SIG-M5 treated with dmso at 0.1 percent for 504 hours (cell line): Measurements from ENCODE around the gene ROBO1.
"Not testable (repeated sequence)": the region's sequence is repeated elsewhere in the genome, so short reads cannot be mapped to it uniquely, and the experiment has no call there.

Experiments
- DNase-seq: peaks from one replicate; lab custom pipeline; 2025; ENCODE audit not compliant: unreplicated experiment; lab: John Stamatoyannopoulos, UW

Gene ROBO1

DNA sequence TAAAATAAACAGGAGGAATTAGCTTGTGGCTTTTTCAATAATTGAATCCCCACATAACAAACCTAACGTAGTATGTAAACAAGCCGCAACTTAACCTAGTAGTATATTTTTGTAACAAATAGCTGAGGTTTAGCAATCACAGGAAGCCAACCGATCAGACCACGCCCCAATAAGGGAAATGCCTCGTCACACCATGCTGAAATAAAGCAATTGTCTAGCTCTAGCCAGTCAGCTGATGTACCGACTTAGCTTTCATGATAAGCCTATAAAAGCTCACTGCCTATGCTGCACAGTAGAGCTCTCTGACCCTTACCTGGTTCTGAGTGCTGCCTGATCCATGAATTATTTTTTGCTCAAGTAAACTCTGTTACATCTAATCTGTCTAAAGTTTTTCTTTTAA is 208.9 kb downstream of the ROBO1 start:
- DNase-seq, result no peak

DNA sequence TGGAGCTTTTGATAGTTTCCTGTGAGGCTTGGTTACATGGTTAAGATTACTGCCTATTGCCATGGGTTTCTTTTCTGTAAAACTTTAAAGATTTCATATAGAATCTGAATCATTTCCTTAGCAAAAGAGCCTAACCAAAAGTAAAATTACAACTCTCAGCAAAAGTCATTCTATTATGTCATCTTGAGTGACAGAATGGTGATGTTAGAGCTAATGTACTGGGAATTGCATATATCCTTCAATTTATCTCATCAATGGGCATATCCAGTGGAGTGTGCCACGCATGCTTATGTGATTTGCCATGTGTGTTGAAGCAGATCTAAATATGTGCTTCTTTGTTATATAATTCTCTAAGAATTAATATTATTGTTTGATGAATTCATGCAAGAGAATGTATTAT is 212.1 kb downstream of the ROBO1 start:
- DNase-seq, result no peak

DNA sequence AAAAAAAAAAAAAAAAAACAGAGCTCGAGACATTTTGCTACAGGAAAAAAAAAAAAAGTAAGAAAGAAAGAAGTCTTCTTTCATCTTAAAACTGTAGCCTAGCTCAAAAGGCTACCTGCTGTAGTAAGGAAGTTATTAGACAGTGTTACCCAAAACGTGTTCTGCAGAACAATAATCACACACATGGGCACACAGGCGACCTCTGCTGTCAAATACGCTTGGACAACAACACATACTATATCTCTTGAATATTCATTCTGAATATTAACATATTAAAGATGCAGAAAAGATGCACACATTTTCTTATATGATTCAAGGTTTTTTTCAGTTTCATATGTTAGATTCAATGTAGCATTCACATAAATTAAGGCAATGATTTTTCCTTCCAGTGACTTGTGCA is 215.8 kb downstream of the ROBO1 start:
- DNase-seq, result no peak

DNA sequence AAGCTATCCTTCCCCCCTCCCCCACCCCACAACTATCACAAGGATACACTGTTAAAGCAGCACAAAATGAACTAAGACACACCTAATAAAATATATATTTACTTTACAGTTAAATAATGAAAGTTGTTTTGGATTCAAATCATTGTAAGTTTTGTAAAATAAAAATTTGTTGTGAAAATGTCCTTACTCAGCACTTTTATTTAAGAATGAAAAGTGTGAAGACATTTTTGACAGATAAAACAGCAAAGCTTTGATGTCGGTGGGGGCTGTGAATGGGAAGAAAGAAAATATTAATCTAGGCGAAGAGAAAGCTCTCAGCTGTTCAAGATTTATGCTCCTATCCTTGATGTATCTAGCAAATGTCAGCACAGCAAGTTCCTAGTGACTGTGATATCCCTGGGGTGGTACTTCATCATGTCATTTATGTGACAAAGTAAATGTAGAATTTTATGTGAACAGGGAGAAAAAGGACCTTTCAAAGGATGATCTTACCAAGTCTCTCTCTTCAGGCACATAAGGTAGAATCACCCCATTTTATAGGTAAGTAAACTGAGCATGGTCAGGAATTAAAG is 216.4 kb downstream of the ROBO1 start:
- DNase-seq, result no peak

DNA sequence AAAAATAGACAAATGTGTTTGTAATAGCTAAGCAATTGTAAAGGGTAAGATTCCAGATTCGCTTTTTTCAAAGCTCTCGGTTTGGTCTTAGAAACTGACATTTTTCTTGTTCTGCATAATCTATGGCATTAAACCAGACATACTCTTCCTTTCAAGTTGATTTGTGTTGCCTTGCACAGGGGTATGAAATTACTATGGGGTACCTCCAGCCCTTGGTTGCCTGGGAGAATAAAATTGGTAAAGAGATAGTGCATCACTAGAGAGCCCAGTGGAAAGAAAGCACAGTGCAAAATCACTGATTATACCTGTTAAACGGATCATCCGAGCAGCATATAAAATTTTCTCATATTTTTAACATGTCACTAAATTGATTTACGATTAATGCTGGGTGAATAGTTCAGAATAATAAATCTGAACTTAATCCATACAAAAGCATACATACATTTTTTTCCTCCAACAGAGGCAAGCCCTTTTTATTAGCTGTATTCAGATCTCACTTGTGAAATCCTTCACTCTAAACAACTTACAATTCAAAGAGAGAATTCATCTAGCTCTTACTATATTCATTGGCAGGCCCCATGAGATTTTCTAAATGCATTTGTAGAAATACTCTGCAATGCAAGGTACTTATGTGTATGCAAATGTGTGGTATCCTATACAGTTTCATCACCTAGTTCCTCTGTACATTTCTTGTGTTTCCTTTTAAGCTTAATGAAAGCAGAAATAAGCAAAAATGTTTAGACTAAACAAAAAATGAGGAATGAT is 224.4 kb downstream of the ROBO1 start:
- no peak for DNase-seq

DNA sequence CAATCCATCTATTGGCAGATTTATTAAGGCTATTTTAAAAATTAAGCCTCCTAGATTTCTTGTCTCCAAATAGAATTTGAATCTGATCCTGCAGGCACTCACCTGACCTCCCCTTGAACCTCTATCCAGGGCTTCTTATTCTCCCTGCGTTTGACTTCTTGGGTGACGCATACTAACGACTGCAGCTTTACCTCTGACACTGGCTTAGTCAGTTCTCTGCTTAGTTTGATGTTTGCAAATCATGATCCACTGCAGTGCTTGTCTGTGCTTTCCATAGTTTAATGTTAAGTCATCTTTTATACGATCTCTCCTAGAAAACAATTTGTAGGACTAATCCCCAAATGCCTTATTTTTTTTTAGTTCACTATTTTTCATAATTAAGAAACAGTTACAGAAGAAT is 233.1 kb downstream of the ROBO1 start:
- no peak for DNase-seq

DNA sequence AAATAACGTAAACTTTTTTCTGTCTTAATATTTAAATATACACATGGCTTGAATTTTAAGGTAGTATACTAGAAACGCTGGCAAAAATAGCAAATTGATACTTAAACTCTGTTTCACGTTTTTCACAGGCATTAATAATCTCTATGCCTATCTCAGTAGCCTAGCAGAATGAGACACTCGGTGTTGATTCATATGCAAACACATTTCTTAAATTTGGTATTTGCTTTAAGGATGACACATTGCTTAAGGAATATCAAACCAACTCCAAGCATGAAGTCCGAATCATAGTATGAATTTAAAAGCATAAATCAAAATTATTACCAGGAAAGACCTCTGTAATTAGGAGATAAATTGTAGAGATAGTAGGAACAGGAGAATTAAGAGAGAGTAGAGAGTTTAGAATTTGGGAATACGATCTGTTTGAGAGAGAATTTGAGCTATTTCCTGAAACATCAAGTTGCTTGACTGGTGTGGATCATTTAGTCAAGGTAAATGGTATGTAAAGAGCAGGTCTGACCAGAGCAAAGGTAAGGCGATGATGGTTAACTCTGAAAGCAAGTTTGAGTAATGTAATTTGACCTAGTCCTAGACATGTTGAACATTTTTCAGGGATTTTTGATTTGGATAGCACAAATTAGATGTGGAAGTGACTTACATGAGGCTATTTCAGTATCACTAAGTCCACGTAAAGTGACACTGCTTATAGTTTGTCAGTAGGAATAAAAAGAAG is 236.1 kb downstream of the ROBO1 start:
- no peak for DNase-seq

DNA sequence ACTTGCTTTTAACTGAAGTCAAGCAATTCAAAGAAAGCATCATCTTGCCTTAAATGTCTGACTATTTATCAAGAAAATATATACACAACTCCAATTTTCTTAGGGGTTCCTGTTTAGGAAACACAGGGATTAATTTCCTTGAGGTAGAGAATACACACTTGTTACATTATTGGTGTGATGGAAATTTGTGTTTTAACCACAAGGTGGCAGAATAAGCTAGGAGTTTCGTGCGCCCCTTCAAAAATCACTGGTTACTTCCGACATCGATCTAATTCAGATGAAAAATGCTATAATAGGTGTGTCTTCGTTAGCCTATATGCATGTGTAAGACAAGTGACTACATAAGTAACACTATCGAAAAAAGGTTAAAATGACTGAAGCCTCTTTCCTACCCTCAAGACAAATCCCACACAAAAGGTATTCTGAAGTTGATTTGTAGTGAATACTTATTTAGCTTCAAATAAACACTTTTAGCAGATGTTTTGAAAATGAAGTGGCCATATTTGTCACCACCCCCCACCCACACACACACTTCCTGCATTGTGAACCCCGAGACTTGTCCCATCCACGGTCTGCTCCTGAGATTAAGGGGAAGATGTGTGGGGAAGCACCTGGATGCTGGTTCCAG is 246.5 kb downstream of the ROBO1 start:
- DNase-seq, result peak; percentile 60

DNA sequence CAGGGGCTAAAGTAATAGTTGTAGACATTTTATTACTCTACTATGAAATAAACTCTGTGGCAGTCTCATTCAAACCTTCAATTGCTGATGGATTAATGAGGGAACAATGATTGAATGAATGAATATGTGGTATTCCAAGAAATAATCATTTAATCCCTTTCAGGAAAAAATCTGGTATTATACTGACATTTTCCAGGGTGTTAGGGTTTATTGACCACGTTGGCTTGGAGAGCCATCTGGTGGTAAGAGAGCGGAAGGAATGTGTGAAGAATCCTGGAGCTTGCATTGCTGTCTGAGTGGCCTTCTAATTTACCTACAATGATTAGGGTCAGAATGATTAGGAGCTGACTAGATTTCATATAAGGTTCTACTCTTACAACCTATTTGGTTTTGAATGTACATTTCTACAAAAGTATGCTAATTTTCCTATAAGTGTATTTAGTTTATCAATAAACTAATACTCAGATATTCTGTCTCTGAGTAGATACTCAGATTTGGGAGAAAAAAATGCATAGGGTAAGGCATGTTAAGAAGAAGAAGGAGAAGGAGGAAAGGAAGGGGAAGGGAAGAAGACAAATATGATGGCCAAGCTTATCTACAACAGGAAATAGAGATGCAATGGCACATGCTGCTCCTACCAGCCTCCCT is 249.9 kb downstream of the ROBO1 start:
- peak; percentile 52 for DNase-seq

DNA sequence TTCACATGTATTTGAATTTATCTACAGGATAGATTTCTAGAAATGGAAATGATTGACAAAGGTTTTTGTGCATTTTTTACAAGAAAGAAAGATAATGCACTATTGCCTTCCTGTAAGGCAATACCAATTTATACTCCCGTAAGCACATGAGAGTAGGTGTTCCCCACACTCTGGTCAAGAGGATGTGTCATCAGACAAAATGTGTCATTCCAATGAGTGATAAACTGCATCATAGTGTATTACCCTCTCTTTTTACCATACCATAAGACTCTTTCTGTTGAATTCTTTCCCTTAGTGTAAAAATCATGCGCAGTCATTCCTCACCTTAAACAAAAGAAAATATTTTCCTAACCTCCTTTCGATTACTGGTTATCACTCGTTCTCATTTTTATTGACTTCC is 251.0 kb downstream of the ROBO1 start:
- DNase-seq, result no peak

DNA sequence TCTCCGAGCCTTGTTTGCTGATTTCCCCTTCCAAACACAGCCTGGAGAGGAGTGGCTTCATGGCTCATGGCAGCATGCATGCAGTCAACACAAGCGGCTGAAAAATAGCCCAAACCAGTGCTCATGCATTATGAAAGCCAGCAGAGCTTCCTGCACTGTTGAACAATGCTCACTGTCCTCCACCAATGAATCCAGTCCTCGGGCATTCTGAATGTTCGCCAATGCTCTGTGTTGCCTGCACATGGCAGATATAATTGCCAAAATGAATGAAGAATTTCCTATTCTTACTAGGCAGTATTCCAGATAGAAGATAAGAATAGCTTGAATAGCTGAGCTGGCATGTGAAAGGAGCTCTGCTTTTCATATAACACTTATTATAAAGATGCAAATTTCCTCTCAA is 252.7 kb downstream of the ROBO1 start:
- no peak for DNase-seq

DNA sequence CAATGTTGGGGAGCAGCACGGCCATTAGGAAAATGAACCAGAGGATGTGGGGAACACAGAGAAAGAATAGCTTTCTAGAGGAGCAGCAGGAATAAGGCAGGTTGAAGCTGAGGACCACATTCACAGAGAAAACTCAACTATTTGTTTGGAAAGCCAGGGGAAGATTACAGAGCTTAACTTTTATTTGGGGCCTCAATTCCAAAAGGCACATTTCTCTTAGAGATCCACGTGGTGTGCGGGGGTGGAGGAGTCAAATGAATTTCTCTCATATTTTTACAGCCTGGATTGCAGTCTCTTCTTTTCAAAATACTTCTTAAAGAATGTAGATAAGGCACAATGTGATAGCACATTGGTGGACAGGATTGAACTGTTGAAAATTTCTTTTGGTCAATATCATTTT is 253.7 kb downstream of the ROBO1 start:
- no peak for DNase-seq

DNA sequence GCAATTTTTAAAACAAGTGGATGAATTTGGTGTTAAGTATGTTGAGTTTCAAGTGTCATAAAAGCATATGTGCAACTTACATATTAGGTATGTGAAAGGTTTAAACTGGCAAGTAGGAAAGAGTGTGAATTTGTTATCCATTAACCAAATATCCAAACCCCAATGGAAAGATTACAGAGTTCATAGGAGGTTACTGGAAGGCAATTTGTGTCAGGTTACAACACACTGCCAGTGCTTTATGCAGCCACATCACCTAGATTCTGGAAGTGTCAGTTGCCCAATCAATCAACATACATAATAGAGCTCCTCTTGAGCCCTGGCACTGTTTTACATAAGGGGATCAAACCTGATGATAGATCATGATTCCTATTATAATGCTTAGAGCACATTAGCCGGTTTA is 261.0 kb downstream of the ROBO1 start:
- DNase-seq, result no peak

DNA sequence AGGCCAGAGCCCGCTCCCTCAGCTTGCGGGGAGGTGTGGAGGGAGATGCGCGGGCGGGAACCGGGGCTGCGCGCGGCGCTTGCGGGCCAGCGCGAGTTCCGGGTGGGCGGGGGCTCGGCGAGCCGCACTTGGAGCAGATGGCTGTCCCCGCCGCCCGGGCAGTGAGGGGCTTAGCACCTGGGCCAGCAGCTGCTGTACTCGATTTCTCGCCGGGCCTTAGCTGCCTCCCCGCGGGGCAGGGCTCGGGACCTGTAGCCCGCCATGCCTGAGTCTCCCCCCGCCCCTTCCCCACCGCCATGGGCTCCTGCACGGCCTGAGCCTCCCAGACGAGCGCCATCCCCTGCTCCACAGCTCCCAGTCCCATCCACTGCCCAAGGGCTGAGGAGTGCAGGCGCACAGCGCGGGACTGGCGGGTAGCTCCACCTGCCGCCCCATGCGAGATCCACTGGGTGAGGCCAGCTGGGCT is 265.5 kb downstream of the ROBO1 start:
- DNase-seq, result not testable (repeated sequence)

DNA sequence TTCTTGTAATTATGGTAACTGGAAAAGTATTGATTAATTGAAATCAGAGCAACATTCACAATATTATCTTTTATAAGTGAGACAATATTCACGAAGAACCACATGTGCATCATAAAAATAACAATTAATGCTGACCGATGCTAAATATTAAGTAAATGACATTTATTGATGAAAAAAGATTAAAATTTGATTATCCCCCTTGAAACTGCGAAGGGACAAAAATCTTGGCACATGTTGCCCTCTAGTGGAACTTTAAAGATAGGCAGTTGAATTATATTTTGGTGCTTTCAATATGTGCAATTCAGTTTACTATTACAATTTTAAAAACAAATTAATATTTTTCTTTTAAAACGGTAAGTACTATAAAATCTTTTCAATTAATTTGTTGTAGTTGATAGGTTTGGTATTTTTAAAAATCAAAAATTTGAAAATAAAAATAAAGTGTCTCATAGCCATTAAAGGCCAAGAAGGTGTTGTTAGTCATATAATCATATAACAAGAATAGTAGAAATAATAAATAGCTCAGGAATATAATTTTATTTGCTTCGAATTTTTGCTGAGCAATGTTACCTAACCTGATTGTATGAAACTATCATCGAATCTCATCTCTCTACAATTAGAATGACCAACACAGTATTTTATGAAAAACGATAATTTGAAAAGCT is 270.2 kb downstream of the ROBO1 start:
- DNase-seq, result peak; percentile 29

DNA sequence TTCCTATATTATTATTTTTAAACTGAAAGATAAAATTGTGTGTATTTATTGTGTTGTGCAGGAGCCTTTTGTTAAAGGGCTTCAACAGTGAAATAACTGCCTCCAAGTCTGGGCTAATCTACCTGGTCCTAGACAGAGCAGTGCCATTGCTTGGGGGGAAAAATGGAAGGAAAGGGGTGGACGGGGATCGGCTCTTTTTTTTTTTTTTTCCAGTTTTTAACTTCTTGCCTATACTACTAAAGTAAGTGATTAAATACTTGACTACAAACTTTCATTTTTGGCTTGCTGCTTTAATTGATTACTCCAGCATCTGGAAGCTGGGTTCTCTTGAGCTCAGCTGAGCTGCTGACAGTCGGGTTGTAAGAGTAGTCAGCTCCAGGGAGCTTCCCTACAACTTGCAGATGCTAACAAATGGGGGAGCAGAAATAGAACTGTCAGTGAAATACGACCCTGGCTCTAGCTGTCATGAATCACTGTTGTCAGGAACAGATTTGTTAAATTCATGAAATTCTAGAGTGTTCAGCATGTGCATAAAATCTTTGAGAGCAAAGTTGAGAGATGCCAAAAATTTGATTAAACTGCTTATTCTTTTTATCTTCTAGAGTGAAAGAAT is 276.7 kb downstream of the ROBO1 start:
- no peak for DNase-seq

DNA sequence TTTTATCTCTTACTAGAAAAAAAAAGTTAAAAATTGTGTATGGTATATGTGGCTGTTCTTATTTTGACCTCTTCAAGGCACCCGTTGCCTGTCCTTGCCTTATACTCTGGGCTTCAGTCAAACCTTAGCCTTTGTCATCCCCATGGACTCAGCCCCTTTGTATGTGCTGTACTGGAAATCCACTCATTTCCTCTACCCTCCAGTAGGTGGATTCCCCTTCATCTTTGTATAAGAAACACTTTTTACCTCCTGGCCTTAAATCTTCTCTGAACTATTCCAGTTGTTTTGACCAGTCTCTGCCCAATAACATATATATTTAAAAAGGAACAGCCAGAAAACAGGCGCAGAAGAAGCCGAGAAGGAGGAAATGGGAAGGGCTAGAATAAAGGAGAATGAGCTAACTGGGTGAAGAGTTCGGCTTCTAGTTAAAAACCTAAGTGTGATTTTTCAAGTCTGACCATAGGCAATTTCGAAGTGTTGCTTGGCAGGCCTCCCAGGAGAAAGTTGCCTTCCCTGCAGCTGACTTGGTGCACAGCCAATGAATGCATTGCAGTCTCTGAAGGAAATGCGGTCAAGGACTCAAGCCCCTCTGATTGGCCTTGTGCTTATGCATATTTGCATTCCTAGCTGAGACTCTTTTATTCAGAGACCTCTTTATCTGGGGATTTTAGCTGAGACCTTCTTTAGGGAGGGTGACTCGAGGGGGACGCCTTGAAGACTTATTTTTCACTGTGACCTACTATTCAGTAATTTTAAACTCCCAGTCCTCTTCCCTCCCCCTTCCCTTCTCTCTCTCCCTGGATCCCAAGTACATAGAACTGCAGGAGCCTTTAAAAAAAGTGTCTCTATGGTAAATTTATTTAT is 277.4 kb downstream of the ROBO1 start:
- DNase-seq, result no peak

DNA sequence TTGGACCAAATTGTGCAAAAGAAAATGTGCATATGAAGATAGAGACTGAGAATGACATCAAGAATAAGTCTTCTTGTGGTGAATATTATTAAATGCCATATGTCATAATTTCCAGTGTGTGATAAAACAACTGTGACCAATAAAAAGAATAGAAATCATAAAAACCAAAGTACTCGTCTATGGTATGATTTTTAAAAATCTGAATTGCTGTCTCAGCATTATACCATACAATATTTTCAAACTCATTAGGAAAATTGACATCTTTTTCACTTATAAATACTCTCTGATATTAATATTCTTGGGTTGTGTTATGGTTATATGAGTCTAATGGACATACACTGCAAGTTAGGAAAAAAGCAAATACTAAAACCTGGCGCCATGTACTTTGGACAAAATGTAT is 279.4 kb downstream of the ROBO1 start:
- DNase-seq, result no peak

DNA sequence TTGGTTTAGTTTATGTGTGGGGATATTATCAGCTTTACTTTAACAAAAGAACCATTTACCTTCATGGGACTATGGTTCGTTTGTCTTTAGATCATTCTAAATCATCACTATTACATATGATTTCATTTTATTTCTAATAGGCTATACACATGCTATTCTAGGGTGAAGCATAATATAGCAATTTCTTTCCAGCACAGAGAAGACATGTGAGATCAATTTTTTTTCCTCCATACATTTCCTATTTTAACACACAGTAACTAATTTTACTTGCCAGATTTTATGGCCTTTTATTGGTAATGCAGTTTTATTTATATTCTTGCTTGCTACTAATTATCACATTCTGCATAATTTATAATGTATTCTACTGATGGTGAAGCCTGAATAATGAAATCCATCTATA is 287.1 kb downstream of the ROBO1 start:
- DNase-seq, result no peak
